Neural cell (in vitro differentiated cells): ENCODE results near the gene PRPH. TPM values are rescaled to one million over a fixed set of nuclear protein-coding genes. Genes with fewer than 3 reads are reported as not detected.
"Not testable (repeated sequence)": the region's sequence is repeated elsewhere in the genome, so short reads cannot be mapped to it uniquely, and the experiment has no call there.

Experiments
- H2AFZ ChIP-seq: fragments of 200-600, 300-800 bp; sonication (generic), shearing (Covaris generic); 2 replicates; pipeline ENCODE4 v1.6.0; 2014; ENCODE audit warnings: low read depth, mild to moderate bottlenecking, antibody characterized with exemption, low read length, moderate library complexity
- H3F3A ChIP-seq: fragments of 200-600 bp; shearing (Covaris generic); 2 replicates; pipeline ENCODE4 v1.6.1; 2016; ENCODE audit warnings: mild to moderate bottlenecking, moderate library complexity, mixed read lengths, antibody characterized with exemption, low read length; ENCODE audit not compliant: insufficient read depth, poor library complexity, severe bottlenecking
- H3K27ac ChIP-seq: fragments of 200-600, 300-800 bp; sonication (generic), shearing (Covaris generic); 2 replicates; pipeline ENCODE4 v1.5.1; 2014; ENCODE audit warnings: mild to moderate bottlenecking, low read length, moderate library complexity
- H3K27me3 ChIP-seq: fragments of 300-800, 200-600 bp; sonication (generic), shearing (Covaris generic); 2 replicates; pipeline ENCODE4 v1.6.0; 2014; ENCODE audit warnings: mild to moderate bottlenecking, low read depth, low read length, moderate library complexity; ENCODE audit not compliant: insufficient read depth
- H3K36me3 ChIP-seq: fragments of 300-800, 200-600 bp; sonication (generic), shearing (Covaris generic); 2 replicates; pipeline ENCODE4 v1.5.1; 2014; ENCODE audit warnings: mild to moderate bottlenecking, antibody characterized with exemption, low read length, moderate library complexity; ENCODE audit not compliant: insufficient read depth
- H3K4me2 ChIP-seq: fragments of 300-800, 200-600 bp; sonication (generic), shearing (Covaris generic); 2 replicates; pipeline ENCODE4 v1.6.0; 2014; ENCODE audit warnings: mild to moderate bottlenecking, low read length
- H3K4me3 ChIP-seq: fragments of 300-800, 200-600 bp; sonication (generic), shearing (Covaris generic); 2 replicates; pipeline ENCODE4 v1.5.1; 2014; ENCODE audit warnings: mild to moderate bottlenecking, low read length, moderate library complexity
- H3K79me2 ChIP-seq: fragments of 200-600 bp; shearing (Covaris generic); replicated peaks from 2 replicates; pipeline ENCODE4 v1.6.0; 2014; ENCODE audit warnings: mild to moderate bottlenecking, low read length, moderate library complexity; ENCODE audit not compliant: insufficient read depth
- H3K9ac ChIP-seq: fragments of 300-800, 200-600 bp; sonication (generic), shearing (Covaris generic); 2 replicates; pipeline ENCODE4 v1.6.1; 2016; ENCODE audit warnings: mild to moderate bottlenecking, low read length, mixed read lengths
- H3K9me2 ChIP-seq: fragments of 200-600 bp; shearing (Covaris generic); 2 replicates; pipeline ENCODE4 v1.6.1; 2016; ENCODE audit warnings: mild to moderate bottlenecking, low read length, mixed read lengths; ENCODE audit not compliant: insufficient read depth
- H3K9me3 ChIP-seq: fragments of 200-600, 300-800 bp; sonication (generic), shearing (Covaris generic); 2 replicates; pipeline ENCODE4 v1.6.1; 2016; ENCODE audit warnings: mild to moderate bottlenecking, mixed run types, low read length, moderate library complexity, mixed read lengths
- H4K20me1 ChIP-seq: fragments of 200-600 bp; shearing (Covaris generic); 2 replicates; pipeline ENCODE4 v1.6.1; 2016; ENCODE audit warnings: mild to moderate bottlenecking, mixed run types; ENCODE audit not compliant: insufficient read depth
- CTCF ChIP-seq: fragments of 450-650 bp; IDR thresholded peaks from 2 replicates; pipeline ENCODE4 v1.5.1; 2014; ENCODE audit warnings: antibody characterized with exemption, mild to moderate bottlenecking, moderate library complexity; ENCODE audit not compliant: poor library complexity, severe bottlenecking
- EP300 ChIP-seq: fragments of 450-650 bp; conservative IDR thresholded peaks from 2 replicates; pipeline ENCODE4 v1.6.1; 2014; ENCODE audit warnings: antibody characterized with exemption, mild to moderate bottlenecking, moderate library complexity; ENCODE audit not compliant: poor library complexity, severe bottlenecking
- EZH2 ChIP-seq: fragments of 200-600, 300-800 bp; shearing (Covaris generic), sonication (generic); IDR thresholded peaks from 2 replicates; pipeline ENCODE4 v1.6.1; 2014; ENCODE audit warnings: antibody characterized with exemption, low read length, borderline replicate concordance, mild to moderate bottlenecking; ENCODE audit not compliant: insufficient read depth, poor library complexity, severe bottlenecking
- MXI1 ChIP-seq: fragments of 450-650 bp; conservative IDR thresholded peaks from 2 replicates; pipeline ENCODE4 v1.6.1; 2014; ENCODE audit warnings: antibody characterized with exemption, mild to moderate bottlenecking; ENCODE audit not compliant: poor library complexity, severe bottlenecking
- POLR2AphosphoS5 ChIP-seq: IDR thresholded peaks from 2 replicates; pipeline ENCODE4 v1.6.1; 2012
- RAD21 ChIP-seq: fragments of 450-650 bp; conservative IDR thresholded peaks from 2 replicates; pipeline ENCODE4 v1.6.1; 2014; ENCODE audit warnings: antibody characterized with exemption, mild to moderate bottlenecking, moderate library complexity
- REST ChIP-seq: IDR thresholded peaks from 2 replicates; pipeline ENCODE4 v1.6.1; 2012; ENCODE audit warnings: borderline replicate concordance
- SMC3 ChIP-seq: fragments of 450-650 bp; conservative IDR thresholded peaks from 2 replicates; pipeline ENCODE4 v1.6.1; 2014; ENCODE audit warnings: antibody characterized with exemption, mild to moderate bottlenecking, moderate library complexity; ENCODE audit not compliant: poor library complexity
- TAF1 ChIP-seq: IDR thresholded peaks from 2 replicates; pipeline ENCODE4 v1.6.1; 2012; ENCODE audit warnings: low read depth
- polyA plus RNA-seq: library from polyadenylated mRNA; depleted of rRNA; stranded (reverse); fragments of >200 nt; gene quantifications from 2 replicates; pipeline ENCODE4 v1.2.3, GENCODE V29; 2014

Gene PRPH
- polyA plus RNA-seq, 1 donor from 2014 or later, result not detected

GRCh38 chr12:49253033-49253623 is 41.8 kb upstream of the PRPH start:
- Histone ChIP-seq H4K20me1 (no peaks in the 10 kb centered on the region), H3K36me3 (no peaks in the 10 kb centered on the region), H3K9ac (no peak overlapping the region), H3K4me3 (no peak overlapping the region), H2AFZ (no peak overlapping the region), H3K9me3 (no peaks in the 10 kb centered on the region), H3K9me2 (no peaks in the 10 kb centered on the region), H3F3A (no peaks in the 10 kb centered on the region), H3K27me3 (no peaks in the 10 kb centered on the region), H3K79me2 (no peaks in the 10 kb centered on the region), H3K4me2 (no peak overlapping the region), H3K27ac (no peak overlapping the region)
- TF ChIP-seq POLR2AphosphoS5, result no peak
- TF ChIP-seq EP300, result no peak
- TF ChIP-seq CTCF, result no peak
- TF ChIP-seq SMC3, result no peak
- TF ChIP-seq REST, result no peak
- TF ChIP-seq TAF1, result no peak
- TF ChIP-seq MXI1, result no peak
- no peak for TF ChIP-seq RAD21
- no peak for TF ChIP-seq EZH2

GRCh38 chr12:49255456-49255855 is 39.5 kb upstream of the PRPH start:
- not testable (repeated sequence) for H3K9ac ChIP-seq, H4K20me1 ChIP-seq, H3K4me3 ChIP-seq, H3K79me2 ChIP-seq, H3K9me2 ChIP-seq, H3F3A ChIP-seq, H3K27ac ChIP-seq, H3K9me3 ChIP-seq, H3K27me3 ChIP-seq, H3K4me2 ChIP-seq, H3K36me3 ChIP-seq, H2AFZ ChIP-seq
